GM18867 (cell line): ENCODE results near the gene TRERF1.

ENCODE experiments used
- ATAC-seq: cut with Tn5 transposase; IDR thresholded peaks from one replicate; pipeline ENCODE4 v1.9.1; 2021; ENCODE audit warnings: mild to moderate bottlenecking, moderate library complexity; ENCODE audit not compliant: unreplicated experiment

Gene TRERF1

DNA sequence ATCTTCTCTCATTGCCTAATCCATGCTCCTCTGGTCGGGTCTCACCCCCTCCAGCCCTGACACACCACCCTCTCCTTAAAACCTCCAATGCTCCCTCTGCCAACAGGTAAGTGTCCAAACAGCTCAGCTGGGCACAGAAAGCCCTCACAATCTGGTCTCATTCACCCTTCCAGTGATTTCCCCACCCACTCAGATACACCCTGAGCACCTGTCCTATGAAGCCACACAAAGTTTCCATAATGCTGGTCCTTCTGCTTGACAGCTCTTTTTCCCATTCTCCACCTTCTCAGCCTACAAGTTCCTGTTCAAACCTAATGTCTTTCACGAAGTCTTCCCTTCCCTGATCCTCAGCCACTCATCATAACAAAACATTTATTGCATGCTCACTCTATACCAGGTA, 164.0 kb downstream of the TRERF1 start:
- ATAC-seq: no peak

DNA sequence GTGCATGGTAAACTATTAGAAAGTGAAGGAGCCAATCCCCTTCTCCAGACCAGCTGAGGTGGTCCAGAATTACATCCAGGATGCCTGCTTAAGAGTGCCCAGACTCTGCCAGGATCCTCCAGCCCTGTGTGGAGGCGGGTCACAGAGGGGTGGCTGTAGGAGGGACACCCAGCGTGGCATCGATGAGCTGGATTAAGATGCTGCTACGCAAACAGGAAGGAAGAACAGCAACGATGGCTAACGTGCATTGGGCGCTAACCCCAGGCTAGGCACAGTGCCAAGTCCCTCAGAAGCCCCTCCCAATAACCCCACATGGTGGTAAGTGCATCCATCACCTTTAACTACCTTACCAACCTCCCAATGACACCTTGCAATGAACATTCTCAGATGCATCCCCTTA, 170.2 kb downstream of the TRERF1 start:
- ATAC-seq: no peak

DNA sequence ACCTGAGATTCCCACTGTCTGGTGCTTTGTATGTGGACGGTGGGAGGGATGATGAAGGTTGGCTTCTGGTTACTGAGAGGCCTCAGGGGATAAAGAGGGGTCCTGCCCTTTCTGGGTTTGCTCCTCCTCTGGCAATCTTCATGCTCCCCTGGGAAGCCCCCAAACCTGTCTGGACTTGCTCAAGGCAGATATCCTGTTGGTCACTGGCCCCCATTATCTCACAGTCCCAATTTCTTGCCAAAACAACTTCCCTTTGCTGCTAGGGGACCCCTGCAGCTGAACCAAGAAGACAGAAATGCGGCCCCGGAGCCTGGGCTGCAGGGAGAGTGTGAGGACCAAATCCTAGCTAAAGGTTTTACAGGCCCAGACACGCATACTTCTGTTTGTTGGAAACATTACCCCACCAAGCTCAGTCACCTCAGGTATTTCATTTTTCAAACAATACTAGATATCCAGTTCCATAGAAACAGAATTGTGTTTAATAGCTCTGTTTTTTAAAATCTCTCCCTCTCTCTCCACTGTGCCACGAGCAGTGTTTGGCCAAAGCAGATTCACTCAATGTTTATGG, 170.7 kb downstream of the TRERF1 start:
- no peak for ATAC-seq

DNA sequence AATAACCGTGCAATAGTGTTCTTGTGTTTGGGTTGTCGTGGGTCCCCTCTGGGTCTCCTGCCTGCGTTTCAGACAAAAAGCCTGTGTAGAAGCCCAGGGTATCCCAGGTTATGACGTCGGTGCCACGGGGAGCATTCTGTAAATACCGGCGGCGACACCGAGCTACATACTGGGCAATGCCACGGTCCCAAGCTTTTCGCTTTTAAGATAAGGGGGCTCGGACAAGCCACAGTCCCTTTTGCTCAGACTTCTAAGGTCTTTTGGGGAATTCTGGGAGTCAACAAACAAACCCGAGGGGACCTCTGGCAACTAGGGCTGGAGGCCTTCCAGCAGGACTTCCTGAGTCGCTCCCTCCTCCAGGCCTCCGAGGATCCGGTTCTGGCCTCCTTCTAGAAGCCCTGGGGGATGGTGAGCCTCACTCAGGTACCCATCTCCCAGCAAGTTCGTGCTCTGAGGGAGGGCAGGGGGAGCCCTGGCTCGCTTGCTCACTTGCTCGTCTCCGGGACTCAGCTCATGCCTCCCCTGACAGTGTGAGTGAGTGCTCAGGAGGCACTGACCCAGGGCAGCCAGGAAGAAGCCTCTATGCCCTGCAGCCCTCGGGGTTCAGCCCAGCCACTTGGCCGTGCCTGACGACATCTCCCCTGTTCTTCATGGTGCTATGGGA, 171.6 kb downstream of the TRERF1 start:
- no peak for ATAC-seq

DNA sequence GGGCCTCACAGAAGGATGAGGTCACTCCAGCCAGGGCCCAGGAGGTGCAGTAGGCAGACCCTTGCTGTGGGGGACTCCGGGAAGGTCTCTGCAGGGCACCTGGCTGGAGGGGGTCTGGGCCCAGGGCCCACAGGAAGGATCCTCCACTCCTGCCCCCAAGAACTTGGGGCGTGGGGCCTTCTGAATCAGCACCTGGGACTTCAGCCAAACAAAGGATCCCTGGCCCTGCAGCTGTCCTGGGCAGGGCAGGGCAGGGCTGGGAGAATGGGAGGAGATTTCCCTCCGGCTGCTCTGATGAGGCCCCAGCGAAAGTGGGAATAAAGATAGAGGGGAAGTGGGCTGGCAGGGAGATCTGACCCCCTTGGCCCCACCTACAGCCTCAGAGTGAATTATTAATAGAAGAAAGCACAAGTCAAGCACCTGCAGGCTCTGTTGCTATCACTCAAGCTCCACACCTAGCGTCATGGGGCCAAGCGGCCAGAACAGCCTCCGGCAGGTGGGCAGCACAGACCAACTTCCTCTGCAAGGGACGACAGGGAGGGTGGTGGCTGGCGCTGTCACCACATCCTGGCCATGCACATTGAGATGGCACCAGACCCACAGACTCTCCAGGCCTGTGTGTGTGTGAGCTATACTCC, 172.5 kb downstream of the TRERF1 start:
- ATAC-seq: no peak

DNA sequence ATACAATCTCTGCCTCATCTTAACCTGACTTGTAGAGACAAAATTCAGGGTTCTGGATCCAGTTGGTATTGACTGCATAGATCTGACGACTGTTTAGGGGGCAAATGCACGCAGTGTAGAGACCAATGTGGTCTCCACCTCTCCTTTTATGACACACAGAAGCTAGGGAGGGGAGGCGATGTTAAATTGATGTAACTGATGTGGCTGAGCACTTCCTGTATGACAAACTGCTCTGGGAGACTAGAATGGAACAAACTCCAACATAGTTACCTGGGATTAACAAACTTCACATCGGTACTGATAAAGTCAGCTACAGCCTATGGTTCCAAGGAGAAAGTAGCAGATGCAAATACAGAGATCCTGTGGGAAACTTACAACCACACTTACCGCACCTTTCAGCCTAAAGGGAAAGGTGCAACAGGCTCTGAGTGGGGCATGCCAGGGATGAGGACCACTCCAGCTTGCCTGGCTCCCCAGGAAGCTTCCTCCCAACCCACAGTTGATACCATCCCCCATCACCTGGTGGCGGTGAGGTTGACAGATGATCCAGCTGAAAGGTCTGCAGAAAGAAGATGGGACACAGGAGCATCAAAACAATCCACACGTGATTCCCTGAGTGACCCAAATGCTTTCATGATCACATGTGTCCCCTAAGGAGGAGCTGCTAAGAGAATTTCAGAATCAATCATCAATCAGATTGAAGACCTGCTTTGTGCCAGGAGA, 173.4 kb downstream of the TRERF1 start:
- no peak for ATAC-seq

DNA sequence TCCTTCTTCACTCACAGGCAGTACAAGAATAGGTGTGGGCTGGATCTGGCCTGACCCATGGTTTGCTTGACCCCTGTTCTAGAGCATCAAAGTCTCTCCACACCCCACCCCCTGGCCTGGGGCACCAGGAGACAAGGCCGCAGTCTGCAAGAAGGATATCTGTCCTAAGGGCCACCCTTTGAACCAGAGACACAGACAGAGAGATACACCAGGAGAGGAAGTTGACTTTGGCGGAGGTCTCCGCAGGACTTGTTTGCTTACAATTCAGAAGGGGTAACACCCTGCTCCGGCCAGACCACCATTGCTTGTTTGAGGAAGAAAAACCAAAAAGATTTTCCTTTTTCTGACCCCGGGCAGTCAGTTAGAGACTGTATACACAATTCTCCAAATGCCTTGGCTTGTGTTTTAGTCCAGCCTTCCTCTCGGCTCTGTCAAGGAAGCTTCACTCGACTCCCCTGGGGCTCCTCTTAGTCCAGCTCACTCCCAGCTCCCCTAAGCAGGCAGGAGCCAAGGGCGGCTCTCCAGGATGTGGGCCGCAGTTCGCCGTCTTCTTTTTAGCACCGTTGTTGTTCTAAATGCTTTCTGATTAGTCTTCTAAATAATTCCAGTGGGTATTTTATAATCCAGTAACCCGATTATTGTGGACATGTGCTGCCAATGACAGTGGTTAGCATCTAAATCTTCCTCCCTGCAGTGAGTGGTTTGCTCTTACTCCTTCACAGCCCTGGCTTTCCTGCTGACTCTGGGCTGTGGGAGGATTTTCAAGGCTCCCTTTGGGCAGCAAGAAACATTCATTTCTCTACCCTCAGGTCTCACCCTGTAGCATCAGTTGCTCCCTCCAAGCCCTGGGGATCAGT, 175.5 kb downstream of the TRERF1 start:
- ATAC-seq: no peak

DNA sequence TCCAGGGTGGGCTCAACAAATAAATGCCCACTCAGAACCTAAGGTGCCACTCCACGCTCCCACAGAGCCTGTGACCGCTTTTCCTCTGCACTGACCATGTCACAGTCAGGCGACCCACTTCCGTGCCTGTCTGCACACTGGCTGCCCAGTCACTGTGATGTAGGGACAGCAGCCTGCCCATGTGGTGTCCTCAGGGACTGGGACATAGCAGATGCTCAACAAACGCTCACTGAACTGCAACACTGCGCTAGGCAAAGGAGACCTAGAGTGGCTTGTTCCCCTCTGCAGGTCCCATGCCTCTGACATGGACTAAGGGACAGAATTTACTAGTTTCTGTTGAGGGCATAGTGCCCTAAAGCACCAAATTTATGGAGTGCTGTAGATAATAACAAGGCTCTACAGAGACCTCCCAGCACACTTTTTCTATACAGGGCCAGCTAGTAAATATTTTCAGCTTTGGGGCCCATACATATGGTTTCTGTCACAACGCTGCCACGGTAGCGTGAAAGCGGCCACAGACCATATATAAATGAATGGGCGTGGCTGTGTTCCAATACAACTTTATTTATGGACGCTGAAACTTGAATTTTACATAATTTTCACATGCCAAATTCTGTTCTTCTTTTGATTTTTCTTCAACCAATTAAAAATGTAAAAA, 176.2 kb downstream of the TRERF1 start:
- no peak for ATAC-seq

DNA sequence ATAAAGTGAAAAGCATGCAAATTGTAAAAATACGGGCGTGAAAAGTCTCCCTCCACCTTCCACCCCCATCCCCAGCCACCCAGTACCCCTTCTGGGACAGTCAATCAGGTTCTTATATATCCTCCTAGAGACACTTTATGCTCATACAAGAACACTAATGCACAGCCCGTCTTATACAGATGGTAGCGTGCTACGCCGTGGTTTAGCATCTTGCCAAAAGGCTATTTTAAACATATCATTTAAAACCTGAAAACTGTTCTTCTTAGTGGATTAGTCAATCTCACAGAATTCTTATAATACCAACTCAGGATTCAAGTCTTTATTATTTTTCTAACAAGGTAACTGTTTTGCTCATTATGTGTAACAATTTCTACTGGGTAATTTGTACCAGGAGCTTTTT, 176.8 kb downstream of the TRERF1 start:
- no peak for ATAC-seq

DNA sequence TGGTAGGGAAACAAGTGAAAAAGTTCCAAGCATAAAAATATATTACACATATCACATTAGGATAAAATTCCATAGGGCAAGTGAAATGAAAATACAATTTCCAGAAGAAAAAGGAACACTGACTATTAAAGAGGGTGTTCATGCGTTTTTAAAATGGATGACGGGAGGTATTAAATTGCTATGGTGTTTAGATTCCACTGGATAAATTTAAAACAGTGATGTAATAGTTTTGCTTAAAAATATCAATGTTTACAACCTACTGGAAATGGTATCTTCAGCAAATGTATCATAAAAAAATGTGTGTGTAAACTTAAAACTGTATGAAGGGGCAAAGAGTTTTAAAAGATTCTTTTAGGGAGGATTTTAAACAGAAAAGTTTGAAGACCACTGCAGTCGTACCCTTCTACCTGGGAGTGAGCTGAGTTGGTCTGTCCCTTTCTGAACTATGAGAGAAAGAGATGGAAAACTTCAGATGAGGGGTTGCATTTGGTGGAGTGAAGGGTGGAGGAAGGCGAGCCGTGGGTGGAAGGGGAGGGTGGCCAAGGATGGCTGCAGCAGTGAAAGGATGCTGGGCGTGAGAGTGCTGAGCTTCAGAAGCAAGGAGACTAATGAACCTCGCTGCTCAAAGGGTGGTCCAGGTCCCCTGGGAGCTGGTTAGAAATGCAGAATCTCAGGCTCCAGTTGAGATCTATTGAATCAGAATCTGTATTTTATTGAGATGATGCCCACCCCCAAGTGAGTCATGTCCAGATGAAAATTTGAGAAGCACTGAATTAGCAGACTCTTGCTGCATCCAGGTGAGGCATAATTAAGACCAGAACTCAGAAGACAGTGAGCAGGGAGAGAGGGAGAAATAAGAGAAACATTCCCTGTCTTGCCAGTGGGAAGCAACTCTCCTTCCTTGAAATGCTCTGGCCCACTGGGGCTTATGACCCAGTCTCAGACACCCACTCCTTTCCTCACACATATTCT, 179.6 kb downstream of the TRERF1 start:
- ATAC-seq: no peak

DNA sequence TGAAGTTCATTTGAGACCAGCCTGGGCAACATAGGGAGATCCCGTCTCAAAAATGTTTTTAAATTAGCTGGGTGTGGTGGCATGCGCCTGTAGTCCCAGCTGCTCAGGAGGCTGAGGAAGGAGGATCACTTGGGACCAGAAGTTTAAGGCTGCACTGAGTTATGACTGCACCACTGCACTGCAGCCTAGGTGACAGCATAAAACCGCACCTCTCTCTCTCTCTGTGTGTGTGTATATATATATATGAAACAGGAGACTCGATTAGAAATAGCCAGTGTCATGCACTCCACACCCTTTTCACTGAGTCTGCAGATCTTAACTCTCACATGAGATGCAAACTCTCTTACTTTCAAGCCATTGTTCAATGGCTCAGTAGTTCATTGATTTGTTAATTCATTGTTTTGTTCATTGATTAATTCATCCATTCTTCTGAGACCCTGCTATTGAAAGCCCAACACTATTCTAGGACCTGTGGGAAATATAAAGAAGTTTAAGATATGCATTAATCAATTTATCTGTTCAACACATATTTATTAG, 181.7 kb downstream of the TRERF1 start:
- ATAC-seq: peak; percentile 46

DNA sequence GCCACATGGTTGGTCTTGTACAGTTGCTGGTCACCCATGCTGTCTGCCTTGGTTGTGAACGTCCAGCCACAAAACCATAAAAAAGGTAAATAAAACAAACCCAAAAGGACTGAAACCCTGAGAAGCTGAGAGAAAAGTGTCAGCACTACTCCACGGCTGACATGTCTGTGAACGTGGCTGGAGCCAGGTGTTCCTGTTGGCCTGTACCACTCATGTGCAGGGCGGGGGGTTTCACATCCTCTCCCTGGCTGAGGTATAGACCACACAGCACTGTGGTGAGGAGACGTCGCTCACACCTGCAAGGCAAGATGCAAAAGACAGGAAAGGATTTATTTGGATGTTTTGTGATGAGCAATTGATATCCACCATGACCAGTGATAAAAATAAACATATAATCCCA, 182.2 kb downstream of the TRERF1 start:
- ATAC-seq: peak; percentile 91

DNA sequence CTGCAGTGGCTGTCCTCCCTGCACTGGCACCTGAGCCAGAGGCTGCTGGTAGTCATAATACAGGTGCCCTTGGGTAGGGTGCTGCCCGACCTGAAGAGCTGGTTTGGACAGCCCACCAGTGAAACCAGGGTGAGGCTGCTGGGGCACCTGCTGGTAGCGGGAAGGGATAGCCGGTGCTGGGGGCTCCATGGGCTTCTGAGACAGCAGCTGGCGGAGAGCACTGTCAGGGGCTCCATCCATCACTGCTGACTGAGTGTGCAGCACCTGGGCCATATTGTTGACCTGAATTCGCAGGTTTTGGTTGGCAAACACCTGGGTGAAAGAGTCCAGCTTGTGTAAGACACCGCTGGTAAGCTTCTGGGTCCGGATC, 182.9 kb downstream of the TRERF1 start:
- ATAC-seq: no peak

DNA sequence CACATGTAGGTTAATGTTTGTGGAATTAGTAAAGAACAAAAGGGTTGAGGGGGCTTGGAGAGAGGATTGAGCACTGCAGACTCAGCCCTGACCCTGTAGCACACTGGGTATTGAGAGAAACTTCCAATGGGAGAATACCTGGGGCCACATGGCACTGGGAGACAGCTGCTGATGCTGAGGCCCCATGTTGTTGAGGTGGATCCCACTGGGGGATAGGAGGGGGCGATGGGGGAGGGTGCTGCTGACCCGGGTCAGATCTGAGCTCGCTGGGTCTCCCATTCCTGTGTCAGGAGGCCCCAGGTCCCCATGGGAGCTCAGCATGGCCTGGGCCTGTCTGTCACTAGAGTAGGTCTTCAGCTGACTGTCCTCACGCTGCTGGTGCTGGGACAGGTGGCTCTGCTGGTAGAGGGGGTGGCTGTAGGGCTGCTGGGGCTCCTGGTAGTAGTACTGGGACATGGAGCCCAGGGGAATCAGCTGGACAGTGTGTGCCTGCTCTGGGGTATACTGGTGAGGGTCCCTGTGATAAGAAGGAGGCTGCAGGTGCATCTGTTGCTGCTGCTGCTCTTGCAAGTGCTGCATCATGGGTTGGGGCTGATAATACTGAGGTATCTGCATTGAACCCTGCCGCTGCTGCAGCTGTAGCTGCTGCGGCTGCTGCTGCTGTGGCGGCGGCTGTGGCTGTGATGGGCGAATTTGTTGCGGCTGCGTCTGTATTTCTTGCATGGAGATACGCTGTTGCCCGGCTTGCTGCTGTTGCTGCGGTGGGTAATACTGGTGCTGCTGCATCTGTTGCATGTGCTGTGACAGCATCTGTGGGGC, 183.5 kb downstream of the TRERF1 start:
- ATAC-seq: no peak

DNA sequence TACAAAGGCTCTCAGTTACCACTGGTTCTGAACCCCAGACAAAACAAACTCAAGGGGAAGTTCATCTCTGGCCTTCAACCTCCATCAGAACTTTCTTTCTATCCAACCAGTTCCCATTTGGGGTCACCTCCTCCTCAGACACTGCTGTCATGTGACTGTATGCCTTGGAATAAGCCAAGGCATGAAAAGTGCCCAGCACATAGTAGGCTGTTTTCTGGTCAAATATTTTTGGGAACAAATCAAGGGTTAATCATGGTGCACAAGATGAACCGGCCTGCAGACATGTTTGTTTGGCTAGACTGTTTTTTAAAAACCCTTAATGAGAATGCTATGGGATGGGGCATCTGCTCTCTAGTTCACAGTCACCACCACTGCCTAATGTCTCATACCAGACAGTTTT, 185.2 kb downstream of the TRERF1 start:
- no peak for ATAC-seq

DNA sequence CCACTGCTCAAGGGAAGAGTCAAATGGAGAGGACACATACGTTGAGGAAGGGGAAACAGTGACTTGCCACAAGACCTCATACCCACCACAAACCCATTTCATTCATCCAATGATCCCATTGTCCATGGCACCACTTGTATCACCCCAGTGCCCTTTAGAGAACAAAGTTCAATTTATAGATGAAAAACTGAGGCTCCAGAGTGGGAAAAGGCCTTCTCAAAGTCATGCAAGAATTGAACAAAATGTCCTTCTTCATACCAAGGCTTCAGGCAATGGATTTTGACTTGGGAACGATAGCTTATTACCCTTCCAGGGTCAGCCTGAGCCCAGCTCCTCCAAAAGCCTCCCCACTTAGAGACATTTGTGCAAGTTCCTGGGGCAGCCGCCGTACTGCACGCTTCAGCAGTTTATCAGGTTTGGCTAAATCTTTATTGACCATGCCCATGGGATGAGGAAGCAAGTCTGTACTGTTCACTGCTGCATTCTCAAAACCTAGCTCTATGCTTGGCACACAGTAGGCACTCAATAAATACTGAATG, 186.8 kb downstream of the TRERF1 start:
- ATAC-seq: no peak

DNA sequence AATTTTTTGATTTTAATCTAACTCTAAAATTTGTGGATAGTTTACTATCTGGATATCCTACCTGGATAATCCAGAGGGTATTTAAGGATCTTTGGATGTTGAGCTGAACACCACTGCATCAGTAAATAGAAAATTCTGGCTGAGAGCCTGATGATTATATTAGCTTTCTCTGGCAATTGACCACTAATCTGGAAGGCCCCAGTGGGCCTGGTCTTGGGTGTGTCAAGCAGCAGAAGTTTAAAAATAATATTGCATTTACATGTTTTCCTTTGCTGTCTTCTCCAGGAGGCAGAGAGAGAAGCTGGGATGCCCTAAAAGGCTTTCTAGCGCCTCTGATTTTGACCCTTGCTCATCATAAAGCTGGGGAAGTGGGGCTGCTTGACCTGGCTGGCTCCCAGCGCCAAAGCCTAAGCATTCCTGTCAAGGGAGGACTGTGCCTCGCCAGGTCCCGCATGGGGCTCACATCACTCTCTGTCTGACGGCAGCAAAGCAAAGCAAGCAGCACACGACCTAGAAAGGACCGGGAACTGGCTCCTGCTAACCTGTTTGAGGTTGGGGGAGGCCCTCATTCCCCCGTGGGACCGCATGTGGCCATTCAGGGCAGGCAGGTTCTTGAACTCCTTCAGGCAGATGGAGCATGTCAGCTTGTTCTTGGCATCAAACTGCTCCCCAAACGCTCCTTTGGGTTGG, 187.4 kb downstream of the TRERF1 start:
- no peak for ATAC-seq
